ENCODE results near the gene CERS6. TPM values are rescaled to one million over a fixed set of nuclear protein-coding genes. Genes with fewer than 3 reads are reported as not detected.

CERS6 gene
- polyA plus RNA-seq, 1 donor from 2014 or later: 59.3 TPM

- Histone ChIP-seq H3K4me3 (ENCODE audit: low read length) (no peak overlapping the region), H2AFZ (ENCODE audit: low read depth, low read length) (no peak overlapping the region), H3K9ac (ENCODE audit: low read length) (no peak overlapping the region), H3K9me2 (ENCODE audit: insufficient read depth, low read length) (no peaks in the 10 kb centered on the region), H4K20me1 (ENCODE audit: insufficient read depth) (no peaks in the 10 kb centered on the region), H3F3A (ENCODE audit: insufficient read depth, low read length, poor library complexity, severe bottlenecking) (peaks cover 5% of the 10 kb centered on the region), H3K9me3 (ENCODE audit: low read length) (no peaks in the 10 kb centered on the region), H3K79me2 (replicated peaks; ENCODE audit: insufficient read depth, low read length) (no peaks in the 10 kb centered on the region), H3K4me2 (ENCODE audit: low read length) (no peak overlapping the region), H3K36me3 (ENCODE audit: insufficient read depth, low read length) (no peaks in the 10 kb centered on the region), H3K27me3 (ENCODE audit: insufficient read depth, low read depth, low read length) (no peaks in the 10 kb centered on the region), H3K27ac (ENCODE audit: low read length) (no peak overlapping the region)
- TF ChIP-seq REST (IDR thresholded peaks at IDR 0.05; ENCODE audit: borderline replicate concordance): no peak
Measured at GRCh38 chr2:168740788-168741187, 284.7 kb downstream of the CERS6 start.

GRCh38 chr2:168742258-168742932 lies 286.3 kb downstream of the CERS6 start:
- no peaks in the 10 kb centered on the region for H3K9me2 ChIP-seq (ENCODE audit: insufficient read depth, low read length)
- no peak overlapping the region for H3K4me3 ChIP-seq (ENCODE audit: low read length)
- no peaks in the 10 kb centered on the region for H3K79me2 ChIP-seq (replicated peaks; ENCODE audit: insufficient read depth, low read length)
- no peaks in the 10 kb centered on the region for H3K9me3 ChIP-seq (ENCODE audit: low read length)
- no peak overlapping the region for H3K9ac ChIP-seq (ENCODE audit: low read length)
- no peak overlapping the region for H2AFZ ChIP-seq (ENCODE audit: low read depth, low read length)
- H3K4me2 ChIP-seq (ENCODE audit: low read length): no peak overlapping the region
- no peak overlapping the region for H3K27ac ChIP-seq (ENCODE audit: low read length)
- H3F3A ChIP-seq (ENCODE audit: insufficient read depth, low read length, poor library complexity, severe bottlenecking): peaks cover 2% of the 10 kb centered on the region
- no peaks in the 10 kb centered on the region for H4K20me1 ChIP-seq (ENCODE audit: insufficient read depth)
- TF ChIP-seq RAD21 (conservative IDR thresholded peaks at IDR 0.05): no peak
- no peak for TF ChIP-seq POLR2AphosphoS5 (IDR thresholded peaks at IDR 0.05)
- TF ChIP-seq SMC3 (conservative IDR thresholded peaks at IDR 0.05; ENCODE audit: poor library complexity): no peak
- TF ChIP-seq REST (IDR thresholded peaks at IDR 0.05; ENCODE audit: borderline replicate concordance): no peak
- TF ChIP-seq EZH2 (IDR thresholded peaks at IDR 0.05; ENCODE audit: borderline replicate concordance, insufficient read depth, low read length, poor library complexity, severe bottlenecking): no peak
- no peak for TF ChIP-seq EP300 (conservative IDR thresholded peaks at IDR 0.05; ENCODE audit: poor library complexity, severe bottlenecking)
- no peak for TF ChIP-seq MXI1 (conservative IDR thresholded peaks at IDR 0.05; ENCODE audit: poor library complexity, severe bottlenecking)
- TF ChIP-seq TAF1 (IDR thresholded peaks at IDR 0.05; ENCODE audit: low read depth): no peak
- TF ChIP-seq CTCF (IDR thresholded peaks at IDR 0.05; ENCODE audit: poor library complexity, severe bottlenecking): no peak
- no peaks in the 10 kb centered on the region for H3K36me3 ChIP-seq (ENCODE audit: insufficient read depth, low read length)
- H3K27me3 ChIP-seq (ENCODE audit: insufficient read depth, low read depth, low read length): no peaks in the 10 kb centered on the region
